Measurements from ENCODE around the gene DNAJC16. TPM values are rescaled to one million over a fixed set of nuclear protein-coding genes. Genes with fewer than 3 reads are reported as not detected.

DNAJC16 gene
- total RNA-seq, 5 donors from 2014 or later (not counting 1 experiment from before 2014, with no cell fraction given): 16.5 to 27.0 (median 22.4) TPM

DNA sequence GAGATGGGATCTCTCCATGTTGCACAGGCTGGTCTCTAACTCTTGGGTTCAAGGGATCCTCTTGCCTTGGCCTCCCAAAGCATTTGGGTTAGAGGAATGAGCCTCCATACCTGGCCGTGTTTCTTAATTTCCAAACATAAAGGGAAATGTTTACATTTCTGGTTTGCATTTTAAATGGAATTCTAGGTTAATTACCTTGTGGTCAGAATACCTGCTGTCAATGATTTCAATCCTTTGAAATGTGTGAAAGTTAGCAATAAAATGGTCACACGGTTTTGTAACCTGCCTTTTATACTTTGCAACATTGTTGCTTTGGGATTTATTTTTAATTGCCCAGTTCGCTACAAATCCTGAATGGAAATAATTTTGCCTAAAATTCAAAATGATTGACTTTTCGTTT, 31.9 kb downstream of the DNAJC16 start:
- H3K4me1 ChIP-seq (ENCODE audit: control insufficient read depth in 1 of 2, extremely low read depth in 1 of 2, insufficient read depth in 2 of 2, low read length in 2 of 2): no peaks in the 10 kb centered on the region
- Mint-ChIP-seq H3K27ac (no peak overlapping the region), H3K9me3 (no peaks in the 10 kb centered on the region), H3K4me1 (no peaks in the 10 kb centered on the region), H3K27me3 (no peaks in the 10 kb centered on the region), H3K36me3 (peaks cover 30% of the 10 kb centered on the region), H3K4me3 (no peak overlapping the region)
- peaks cover 6 to 39% of the 10 kb centered on the region in 2 donors for H3K36me3 ChIP-seq (ENCODE audit: control insufficient read depth in 2 of 2, extremely low read depth in 1 of 2, insufficient read depth in 1 of 2, low read length in 1 of 2)
- DNase-seq (no peak), ATAC-seq (replicated peaks in 1 of 4) (no peak)
- no peaks in the 10 kb centered on the region for H3K9me3 ChIP-seq
- WGBS (ENCODE audit: insufficient coverage): 100% methylated on average over 1 of the region's 4 CpGs
- ChIA-PET POLR2A (no interaction called here), CTCF (no interaction called here)
- H3K4me3 ChIP-seq (ENCODE audit: control insufficient read depth in 1 of 2, extremely low read depth in 1 of 2, low read length in 1 of 2): no peak overlapping the region
- H3K27me3 ChIP-seq (replicated peaks in 1 of 2; ENCODE audit: control insufficient read depth in 2 of 2, extremely low read depth in 1 of 2, insufficient read depth in 2 of 2, low read length in 1 of 2): no peaks in the 10 kb centered on the region
- no peak overlapping the region for H3K27ac ChIP-seq (ENCODE audit: low read length)

DNA sequence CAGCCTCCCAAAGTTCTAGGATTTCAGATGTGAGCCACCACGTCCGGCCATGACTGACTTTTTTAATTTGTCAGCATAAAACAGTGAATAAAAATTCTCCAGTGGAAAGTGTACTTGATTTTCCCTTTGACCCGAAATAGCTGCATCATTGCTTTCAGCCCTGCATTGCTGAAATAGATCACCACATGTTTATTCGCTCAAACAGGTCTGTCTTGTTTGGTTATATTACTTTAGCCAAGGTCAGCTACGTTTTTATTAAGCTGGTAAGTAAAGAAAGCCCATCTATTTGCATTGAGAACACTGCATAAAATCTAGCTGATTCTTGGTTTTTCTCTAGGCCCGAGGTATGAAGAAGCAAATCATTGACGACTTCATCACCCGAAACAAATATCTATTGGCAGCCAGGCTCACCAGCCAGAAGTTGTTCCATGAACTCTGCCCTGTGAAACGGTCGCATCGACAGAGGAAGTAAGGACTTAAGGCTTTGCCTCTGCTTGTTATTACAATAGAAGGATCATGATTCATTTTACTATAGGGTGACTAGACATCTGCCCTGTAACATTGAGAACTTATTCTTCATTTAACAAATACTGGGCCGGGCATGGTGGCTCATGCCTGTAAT, 32.7 kb downstream of the DNAJC16 start:
- CTCF ChIA-PET: no interaction called here
- no peaks in the 10 kb centered on the region for H3K27me3 Mint-ChIP-seq
- peaks cover 0 to 3% (median 0%) of the 10 kb centered on the region in 3 donors for H3K4me1 Mint-ChIP-seq
- H3K27ac ChIP-seq (ENCODE audit: low read length): no peak overlapping the region
- peaks cover 31% of the 10 kb centered on the region for H3K36me3 Mint-ChIP-seq
- DNase-seq: no peak
- WGBS (ENCODE audit: insufficient coverage): 100% methylated on average over 3 of the region's 12 CpGs
- ATAC-seq (replicated peaks in 1 of 4): no peak
- POLR2A ChIA-PET: no interaction called here
- H3K36me3 ChIP-seq (ENCODE audit: control insufficient read depth in 2 of 2, extremely low read depth in 1 of 2, insufficient read depth in 1 of 2, low read length in 1 of 2): peaks cover 11 to 46% of the 10 kb centered on the region in 2 donors
- no peaks in the 10 kb centered on the region for H3K9me3 ChIP-seq
- no peaks in the 10 kb centered on the region for H3K9me3 Mint-ChIP-seq
- H3K4me3 ChIP-seq (ENCODE audit: control insufficient read depth in 1 of 2, extremely low read depth in 1 of 2, low read length in 1 of 2): no peak overlapping the region
- no peak overlapping the region for H3K4me3 Mint-ChIP-seq
- H3K4me1 ChIP-seq (ENCODE audit: control insufficient read depth in 1 of 2, extremely low read depth in 1 of 2, insufficient read depth in 2 of 2, low read length in 2 of 2): no peaks in the 10 kb centered on the region
- H3K27ac Mint-ChIP-seq: no peak overlapping the region
- H3K27me3 ChIP-seq (replicated peaks in 1 of 2; ENCODE audit: control insufficient read depth in 2 of 2, extremely low read depth in 1 of 2, insufficient read depth in 2 of 2, low read length in 1 of 2): no peaks in the 10 kb centered on the region

DNA sequence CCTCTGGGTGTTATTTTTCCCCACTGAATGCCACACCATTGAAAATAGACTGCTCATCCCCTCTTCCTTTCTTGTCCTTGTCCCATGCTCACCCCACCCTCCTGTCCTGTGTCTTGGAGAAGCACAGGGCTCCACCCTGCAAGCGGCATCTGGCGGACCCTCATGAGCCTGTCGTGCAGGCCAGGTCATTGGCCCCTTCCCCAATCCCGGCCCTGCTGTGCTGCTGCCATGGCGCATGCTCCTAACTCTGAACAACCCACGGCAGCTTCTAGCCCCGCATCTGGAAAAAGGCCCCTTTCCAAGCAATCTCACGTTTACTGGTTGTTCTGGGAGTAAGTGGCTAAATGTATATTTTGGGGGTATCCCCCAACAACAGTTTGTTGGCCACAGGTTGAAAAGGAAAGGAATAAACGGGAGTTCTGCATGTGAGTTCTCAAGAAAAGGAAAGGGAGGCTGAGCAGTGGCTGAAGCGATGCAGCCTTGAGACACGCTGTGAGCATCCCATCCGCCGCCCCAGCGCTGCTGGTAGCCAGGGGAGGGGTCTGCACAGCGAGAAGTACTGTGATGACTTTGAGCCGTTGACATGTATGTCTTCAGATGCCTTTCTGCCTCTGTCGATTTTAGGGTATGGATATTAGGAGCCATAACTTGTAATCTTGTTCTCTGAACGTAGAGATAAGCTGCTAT, 41.9 kb downstream of the DNAJC16 start:
- 100% methylated on average over 15 of the region's 18 CpGs for WGBS (ENCODE audit: insufficient coverage)
- CTCF ChIA-PET: no interaction called here
- Mint-ChIP-seq H3K4me3 (no peak overlapping the region), H3K27ac (peak overlapping the region in 1 of 2 donors; percentile 73), H3K4me1 (peaks cover 1 to 6% (median 5%) of the 10 kb centered on the region in 3 donors), H3K36me3 (peaks cover 51% of the 10 kb centered on the region), H3K9me3 (no peaks in the 10 kb centered on the region), H3K27me3 (no peaks in the 10 kb centered on the region)
- ATAC-seq (replicated peaks in 1 of 4): no peak
- H3K27ac ChIP-seq (ENCODE audit: low read length): no peak overlapping the region
- POLR2A ChIA-PET: interaction anchor here in 1 of 2 donors (0.5 kb wide), 1 partner anchor 155 kb away, joined by 4 read pairs; no protein-coding TSS in a partner anchor
- H3K36me3 ChIP-seq (ENCODE audit: control insufficient read depth in 2 of 2, extremely low read depth in 1 of 2, insufficient read depth in 1 of 2, low read length in 1 of 2): peaks cover 27 to 78% of the 10 kb centered on the region in 2 donors
- H3K27me3 ChIP-seq (replicated peaks in 1 of 2; ENCODE audit: control insufficient read depth in 2 of 2, extremely low read depth in 1 of 2, insufficient read depth in 2 of 2, low read length in 1 of 2): no peaks in the 10 kb centered on the region
- DNase-seq: no peak
- H3K9me3 ChIP-seq: no peaks in the 10 kb centered on the region
- H3K4me3 ChIP-seq (ENCODE audit: control insufficient read depth in 1 of 2, extremely low read depth in 1 of 2, low read length in 1 of 2): no peak overlapping the region
- H3K4me1 ChIP-seq (ENCODE audit: control insufficient read depth in 1 of 2, extremely low read depth in 1 of 2, insufficient read depth in 2 of 2, low read length in 2 of 2): no peaks in the 10 kb centered on the region

DNA sequence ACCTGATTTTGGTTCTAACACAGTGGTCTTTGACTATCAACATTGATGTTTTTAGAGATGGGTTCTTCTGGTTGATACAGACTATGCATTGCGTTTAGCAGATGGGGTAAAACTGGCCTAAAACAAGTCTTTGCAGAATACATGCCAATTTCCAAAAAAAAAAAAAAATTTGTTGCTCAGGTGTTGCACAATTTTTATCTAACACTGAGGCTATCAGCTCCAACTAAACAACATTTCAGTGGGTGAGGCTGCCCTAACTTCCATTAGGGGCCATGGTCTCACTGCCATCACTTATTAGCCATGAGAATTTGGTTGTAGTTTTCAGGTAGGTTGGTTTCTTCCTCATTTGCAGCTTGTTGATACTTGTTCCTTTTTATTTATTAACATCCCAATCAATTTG, 44.2 kb downstream of the DNAJC16 start:
- ChIA-PET POLR2A (interaction anchor here in 1 of 2 donors (0.7 kb wide), 1 partner anchor 9 kb away, joined by 3 read pairs; no protein-coding TSS in a partner anchor), CTCF (no interaction called here)
- ATAC-seq (replicated peaks in 1 of 4) (no peak), DNase-seq (no peak)
- Mint-ChIP-seq H3K4me1 (peaks cover 1 to 5% (median 3%) of the 10 kb centered on the region in 3 donors), H3K9me3 (no peaks in the 10 kb centered on the region), H3K36me3 (peaks cover 52% of the 10 kb centered on the region), H3K4me3 (no peak overlapping the region), H3K27ac (peak overlapping the region; percentile 18 to 33), H3K27me3 (no peaks in the 10 kb centered on the region)
- WGBS (ENCODE audit: insufficient coverage): no CpG with 5 or more reads among the region's 1 CpG
- peaks cover 32 to 74% of the 10 kb centered on the region in 2 donors for H3K36me3 ChIP-seq (ENCODE audit: control insufficient read depth in 2 of 2, extremely low read depth in 1 of 2, insufficient read depth in 1 of 2, low read length in 1 of 2)
- H3K9me3 ChIP-seq: no peaks in the 10 kb centered on the region
- H3K27ac ChIP-seq (ENCODE audit: low read length): no peak overlapping the region
- no peaks in the 10 kb centered on the region for H3K27me3 ChIP-seq (replicated peaks in 1 of 2; ENCODE audit: control insufficient read depth in 2 of 2, extremely low read depth in 1 of 2, insufficient read depth in 2 of 2, low read length in 1 of 2)
- H3K4me3 ChIP-seq (ENCODE audit: control insufficient read depth in 1 of 2, extremely low read depth in 1 of 2, low read length in 1 of 2): no peak overlapping the region
- H3K4me1 ChIP-seq (ENCODE audit: control insufficient read depth in 1 of 2, extremely low read depth in 1 of 2, insufficient read depth in 2 of 2, low read length in 2 of 2): no peaks in the 10 kb centered on the region

DNA sequence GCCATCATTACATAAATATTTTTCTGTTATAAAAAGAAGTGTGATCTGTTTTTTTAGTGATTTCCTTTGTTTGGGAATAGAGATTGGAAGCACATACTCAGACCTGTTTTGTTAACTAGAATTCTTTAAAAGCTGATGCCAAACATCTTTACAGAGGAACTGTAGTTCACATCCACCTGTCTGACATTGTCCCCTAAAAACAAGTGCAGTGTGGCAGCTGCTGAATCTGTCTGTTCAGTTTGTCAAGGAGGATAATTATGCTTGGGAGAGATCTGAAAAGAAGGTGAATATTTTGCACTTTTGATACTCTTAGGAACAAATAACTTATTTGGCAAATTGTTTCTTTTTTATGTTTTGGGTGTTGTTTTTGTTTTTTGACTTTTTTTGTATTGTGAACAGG, 44.6 kb downstream of the DNAJC16 start:
- Histone ChIP-seq H3K9me3 (no peaks in the 10 kb centered on the region), H3K4me1 (ENCODE audit: control insufficient read depth in 1 of 2, extremely low read depth in 1 of 2, insufficient read depth in 2 of 2, low read length in 2 of 2) (no peaks in the 10 kb centered on the region), H3K27ac (ENCODE audit: low read length) (no peak overlapping the region), H3K36me3 (ENCODE audit: control insufficient read depth in 2 of 2, extremely low read depth in 1 of 2, insufficient read depth in 1 of 2, low read length in 1 of 2) (peaks cover 28 to 71% of the 10 kb centered on the region in 2 donors), H3K27me3 (replicated peaks in 1 of 2; ENCODE audit: control insufficient read depth in 2 of 2, extremely low read depth in 1 of 2, insufficient read depth in 2 of 2, low read length in 1 of 2) (no peaks in the 10 kb centered on the region), H3K4me3 (ENCODE audit: control insufficient read depth in 1 of 2, extremely low read depth in 1 of 2, low read length in 1 of 2) (no peak overlapping the region)
- no peak for DNase-seq
- Mint-ChIP-seq H3K9me3 (no peaks in the 10 kb centered on the region), H3K4me1 (peaks cover 1 to 5% (median 3%) of the 10 kb centered on the region in 3 donors), H3K4me3 (no peak overlapping the region), H3K27ac (peak overlapping the region; percentile 18 to 33), H3K27me3 (no peaks in the 10 kb centered on the region), H3K36me3 (peaks cover 48% of the 10 kb centered on the region)
- CTCF ChIA-PET: no interaction called here
- ATAC-seq (replicated peaks in 1 of 4): no peak
- POLR2A ChIA-PET: interaction anchor here (0.6 to 0.7 kb wide), 2 partner anchors 10 to 111 kb away, joined by 3 to 7 read pairs; no protein-coding TSS in a partner anchor

DNA sequence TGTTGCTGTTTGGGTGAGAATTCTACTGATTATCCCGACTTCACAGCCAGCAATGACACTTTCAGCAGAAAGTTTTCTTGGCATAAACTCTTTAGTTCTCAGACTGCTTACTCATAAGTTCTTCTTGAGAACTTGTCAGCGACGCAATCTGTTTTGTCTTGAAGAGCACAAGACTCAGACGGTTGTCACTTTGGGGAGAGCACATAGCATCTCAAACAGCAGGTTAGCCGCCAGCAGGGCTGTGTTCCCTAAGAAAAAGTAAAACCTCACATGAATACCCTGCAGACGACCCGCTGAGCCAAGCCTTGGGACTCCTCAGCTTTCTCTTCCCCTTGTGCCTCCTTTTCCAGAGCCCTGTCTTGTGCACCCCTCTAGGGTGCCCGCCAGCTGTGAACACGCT, 46.8 kb downstream of the DNAJC16 start:
- peaks cover 16 to 23% (median 18%) of the 10 kb centered on the region in 3 donors for H3K4me1 Mint-ChIP-seq
- H3K27me3 Mint-ChIP-seq: no peaks in the 10 kb centered on the region
- H3K27ac Mint-ChIP-seq: no peak overlapping the region
- ATAC-seq (replicated peaks in 1 of 4) (no peak), DNase-seq (no peak)
- CTCF ChIA-PET: no interaction called here
- H3K4me1 ChIP-seq (ENCODE audit: control insufficient read depth in 1 of 2, extremely low read depth in 1 of 2, insufficient read depth in 2 of 2, low read length in 2 of 2): peaks cover 6 to 15% of the 10 kb centered on the region in 2 experiments
- H3K36me3 Mint-ChIP-seq: peaks cover 31% of the 10 kb centered on the region
- no peaks in the 10 kb centered on the region for H3K27me3 ChIP-seq (replicated peaks in 1 of 2; ENCODE audit: control insufficient read depth in 2 of 2, extremely low read depth in 1 of 2, insufficient read depth in 2 of 2, low read length in 1 of 2)
- peaks cover 19 to 49% of the 10 kb centered on the region in 2 donors for H3K36me3 ChIP-seq (ENCODE audit: control insufficient read depth in 2 of 2, extremely low read depth in 1 of 2, insufficient read depth in 1 of 2, low read length in 1 of 2)
- WGBS (ENCODE audit: insufficient coverage): 84% methylated on average over 6 of the region's 9 CpGs
- H3K27ac ChIP-seq (ENCODE audit: low read length): no peak overlapping the region
- no peaks in the 10 kb centered on the region for H3K9me3 Mint-ChIP-seq
- no peaks in the 10 kb centered on the region for H3K9me3 ChIP-seq
- POLR2A ChIA-PET: interaction anchor here in 1 of 2 donors (0.6 kb wide), 1 partner anchor 256 kb away, joined by 8 read pairs; no protein-coding TSS in a partner anchor
- no peak overlapping the region for H3K4me3 Mint-ChIP-seq
- H3K4me3 ChIP-seq (ENCODE audit: control insufficient read depth in 1 of 2, extremely low read depth in 1 of 2, low read length in 1 of 2): no peak overlapping the region
